Endothelial cell of umbilical vein (primary cell): ENCODE measurements around the gene IQGAP2. TPM values are rescaled to one million over a fixed set of nuclear protein-coding genes. Genes with fewer than 3 reads are reported as not detected.

Source experiments
- BruUV-seq: library from RNA; stranded (reverse); fragments of 400-500 nt; replicated peaks from 2 replicates; lab custom pipeline; 2021; lab: Mats Ljungman, UMichigan
- CTCF ChIA-PET: fragments of 300-600, 350-600 bp; sonication (Branson Sonifier 250); formaldehyde crosslinking; loops from one replicate; lab custom pipeline; 2021; ENCODE audit warnings: antibody characterized with exemption, inconsistent platforms; lab: Charles Lee
- POLR2A ChIA-PET: fragments of 300-600, 350-600 bp; sonication (Branson Sonifier 250); formaldehyde crosslinking; loops from one replicate; lab custom pipeline; 2021; ENCODE audit warnings: antibody characterized with exemption, inconsistent platforms; lab: Charles Lee
- DNase-seq: peaks from one replicate; pipeline ENCODE4 v3.0.0-alpha.2; 2011; ENCODE audit warnings: low read depth, low spot score
- FAIRE-seq: peaks from 2 replicates; lab custom pipeline; 2011; peaks lifted over from hg19 to GRCh38; lab: Jason Lieb, UNC
- H2AFZ ChIP-seq: 2 replicates; pipeline ENCODE4 v1.6.0; 2012; ENCODE audit warnings: low read depth, low read length, control low read depth, inconsistent platforms
- H3K27ac ChIP-seq: 2 replicates; pipeline ENCODE4 v1.5.1; 2011; ENCODE audit warnings: low read depth, mild to moderate bottlenecking, control low read depth, low read length, moderate library complexity; ENCODE audit not compliant: insufficient read depth
- H3K27me3 ChIP-seq, 2 experiments: 2 replicates each; pipeline versions ENCODE4 v1.6.0 to v1.6.1; 2011; ENCODE audit warnings: low read length in 2 of 2, mixed read lengths in 1 of 2; ENCODE audit not compliant: control insufficient read depth in 2 of 2, insufficient read depth in 2 of 2
- H3K36me3 ChIP-seq, 2 experiments: 2 replicates in 1 of 2; 3 replicates in 1 of 2; pipeline ENCODE4 v1.5.1; 2011; ENCODE audit warnings: low read length in 2 of 2, mild to moderate bottlenecking in 1 of 2, moderate library complexity in 1 of 2; ENCODE audit not compliant: control insufficient read depth in 2 of 2, insufficient read depth in 2 of 2; ENCODE audit errors: extremely low read depth in 1 of 2
- H3K4me1 ChIP-seq: 3 replicates; pipeline ENCODE4 v1.5.1; 2011; ENCODE audit warnings: mild to moderate bottlenecking, low read length; ENCODE audit not compliant: control insufficient read depth, insufficient read depth; ENCODE audit errors: extremely low read depth
- H3K4me2 ChIP-seq: 2 replicates; pipeline ENCODE4 v1.6.1; 2011; ENCODE audit warnings: low read length, control low read depth, mixed read lengths; ENCODE audit not compliant: insufficient read depth
- H3K4me3 ChIP-seq, 3 experiments: fragments of 200-600 bp in 1 of 3; sonication (generic), shearing (Covaris generic) in 1 of 3; replicated peaks in 1 of 3; 2 replicates each; pipeline ENCODE4 v1.5.1; 2011 to 2016; ENCODE audit warnings: control low read depth in 3 of 3, low read length in 3 of 3, mild to moderate bottlenecking in 2 of 3, inconsistent platforms in 1 of 3, low read depth in 1 of 3, moderate library complexity in 1 of 3; ENCODE audit not compliant: insufficient read depth in 1 of 3
- H3K79me2 ChIP-seq: 2 replicates; pipeline ENCODE4 v1.6.0; 2012; ENCODE audit warnings: low read length, inconsistent platforms; ENCODE audit not compliant: control insufficient read depth, insufficient read depth
- H3K9ac ChIP-seq: replicated peaks from 2 replicates; pipeline ENCODE3; 2011; ENCODE audit warnings: low read length, control low read depth; ENCODE audit not compliant: insufficient read depth; ENCODE audit errors: extremely low read depth
- H3K9me1 ChIP-seq: replicated peaks from 3 replicates; pipeline ENCODE4 v1.6.0; 2011; ENCODE audit warnings: mild to moderate bottlenecking, low read length; ENCODE audit not compliant: control insufficient read depth, insufficient read depth; ENCODE audit errors: extremely low read depth
- H3K9me3 ChIP-seq: replicated peaks from 2 replicates; pipeline ENCODE4 v1.5.1; 2012; ENCODE audit warnings: low read length, inconsistent platforms; ENCODE audit not compliant: control insufficient read depth, insufficient read depth
- H4K20me1 ChIP-seq: replicated peaks from 2 replicates; pipeline ENCODE3; 2011; ENCODE audit warnings: mild to moderate bottlenecking, low read length; ENCODE audit not compliant: control insufficient read depth, insufficient read depth; ENCODE audit errors: extremely low read depth
- CTCF ChIP-seq, 2 donors: IDR thresholded peaks; 1 replicate in 1 of 2; 2 replicates in 1 of 2; pipeline ENCODE4 v1.5.1; 2011; ENCODE audit warnings: low read length in 2 of 2, mild to moderate bottlenecking in 2 of 2, moderate library complexity in 2 of 2, control low read depth in 1 of 2, inconsistent platforms in 1 of 2, low read depth in 1 of 2; ENCODE audit not compliant: insufficient read depth in 1 of 2; ENCODE audit errors: extremely low read depth in 1 of 2
- EZH2 ChIP-seq: IDR thresholded peaks from 2 replicates; pipeline ENCODE4 v1.6.1; 2012; ENCODE audit warnings: borderline replicate concordance, low read depth, mild to moderate bottlenecking, moderate library complexity, low read length, inconsistent platforms; ENCODE audit not compliant: severe bottlenecking
- FOS ChIP-seq: IDR thresholded peaks from 2 replicates; pipeline ENCODE4 v1.6.1; 2011; ENCODE audit warnings: mild to moderate bottlenecking, low read length, moderate library complexity, borderline replicate concordance; ENCODE audit not compliant: insufficient read depth
- GATA2 ChIP-seq: IDR thresholded peaks from 2 replicates; pipeline ENCODE4 v1.7.0; 2011; ENCODE audit warnings: low read depth, mild to moderate bottlenecking, moderate library complexity, mixed read lengths, low read length; ENCODE audit not compliant: insufficient read length, insufficient read depth
- JUN ChIP-seq: IDR thresholded peaks from 2 replicates; pipeline ENCODE4 v1.6.1; 2011; ENCODE audit warnings: borderline replicate concordance, low read depth; ENCODE audit not compliant: insufficient read length, insufficient read depth
- MYC ChIP-seq: IDR thresholded peaks from one replicate; pipeline ENCODE4 v1.6.1; 2011; ENCODE audit warnings: mild to moderate bottlenecking, low read depth, low read length
- POLR2A ChIP-seq: IDR thresholded peaks from 2 replicates; pipeline ENCODE4 v1.6.1; 2012; ENCODE audit warnings: low read depth, mild to moderate bottlenecking, control low read depth, low read length
- POLR2AphosphoS5 ChIP-seq: IDR thresholded peaks from 2 replicates; pipeline ENCODE4 v1.6.1; 2012; ENCODE audit warnings: low read depth, mild to moderate bottlenecking, control low read depth, low read length, moderate library complexity; ENCODE audit not compliant: insufficient read depth
- dilution Hi-C: fragments of 300-500 bp; cut with MboI; formaldehyde crosslinking; loops from one replicate; pipeline ENCODE4 v1.15.0; 2019; ENCODE audit warnings: low sequenced_read_pairs; ENCODE audit not compliant: extremely low pct_ligation_motif_present
- intact Hi-C: fragments of 100-400 bp; cut with micrococcal nuclease; formaldehyde crosslinking; loops from one replicate; pipeline ENCODE4 v1.10.0; 2022
- polyA plus RNA-seq, 4 experiments: library from polyadenylated mRNA; depleted of rRNA in 3 of 4; stranded (reverse) in 3 of 4; unstranded in 1 of 4; fragments of >200 nt; gene quantifications; 2 replicates each; pipeline versions ENCODE4 v1.2.1 to v1.2.3, GENCODE V29; 2011 to 2012; ENCODE audit warnings: missing spikeins in 1 of 4
- total RNA-seq: library from RNA; stranded (reverse); gene quantifications from 2 replicates; pipeline ENCODE4 v1.2.3, GENCODE V29; 2021
- TF ChIP-seq, protein P1 (sequence below): IDR thresholded peaks from 2 replicates; pipeline ENCODE4 v1.6.1; 2011; ENCODE audit not compliant: insufficient read depth, insufficient read length

IQGAP2 gene
- total and polyA plus RNA-seq, 2 donors (not counting 3 experiments of a cell fraction or from before 2014, with no cell fraction given) = 4.5 to 4.7 TPM

- Histone ChIP-seq H4K20me1 (no peaks in the 10 kb centered on the region), H3K36me3 (no peaks in the 10 kb centered on the region), H3K9ac (no peak overlapping the region), H3K27me3 (peaks cover 11 to 19% of the 10 kb centered on the region in 2 experiments), H3K79me2 (no peaks in the 10 kb centered on the region), H3K4me3 (no peak overlapping the region), H3K9me1 (no peaks in the 10 kb centered on the region), H3K4me2 (no peak overlapping the region), H2AFZ (no peak overlapping the region), H3K27ac (no peak overlapping the region), H3K9me3 (no peaks in the 10 kb centered on the region), H3K4me1 (no peaks in the 10 kb centered on the region)
- no peak for FAIRE-seq
- BruUV-seq = no TSS peak
- DNase-seq = no peak
- intact Hi-C loops (no loop called here), dilution Hi-C loops (no loop called here)
- POLR2A ChIA-PET = no interaction called here
- TF ChIP-seq CTCF (IDR thresholded peaks at IDR 0.05; ENCODE audit: extremely low read depth in 1 of 2, insufficient read depth in 1 of 2, low read depth in 1 of 2, low read length in 2 of 2) (no peak), EZH2 (no peak), POLR2AphosphoS5 (no peak), FOS (no peak), GATA2 (no peak), JUN (no peak), MYC (no peak), POLR2A (no peak)
- TF ChIP-seq, protein P1, sequence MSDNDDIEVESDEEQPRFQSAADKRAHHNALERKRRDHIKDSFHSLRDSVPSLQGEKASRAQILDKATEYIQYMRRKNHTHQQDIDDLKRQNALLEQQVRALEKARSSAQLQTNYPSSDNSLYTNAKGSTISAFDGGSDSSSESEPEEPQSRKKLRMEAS = no peak
- CTCF ChIA-PET = no interaction called here
Observed at GRCh38 chr5:76397200-76397599, 5.9 kb upstream of the IQGAP2 start.
